HTERT RPE-1 (cell line): ENCODE measurements around the gene TTLL13.
"Not testable (repeated sequence)": the region's sequence is repeated elsewhere in the genome, so short reads cannot be mapped to it uniquely, and the experiment has no call there.

Experiments
- in situ Hi-C: fragments of 300-500 bp; cut with MboI; formaldehyde crosslinking; loops from 4 replicates; pipeline ENCODE4 v1.14.3; 2020; ENCODE audit warnings: low sequenced_read_pairs

Gene TTLL13

GRCh38 chr15:90271459-90272166 lies 22.3 kb downstream of the TTLL13 start:
- in situ Hi-C loops = no loop called here

GRCh38 chr15:90278467-90278866 lies 29.1 kb downstream of the TTLL13 start:
- in situ Hi-C loops = not testable (repeated sequence)

DNA sequence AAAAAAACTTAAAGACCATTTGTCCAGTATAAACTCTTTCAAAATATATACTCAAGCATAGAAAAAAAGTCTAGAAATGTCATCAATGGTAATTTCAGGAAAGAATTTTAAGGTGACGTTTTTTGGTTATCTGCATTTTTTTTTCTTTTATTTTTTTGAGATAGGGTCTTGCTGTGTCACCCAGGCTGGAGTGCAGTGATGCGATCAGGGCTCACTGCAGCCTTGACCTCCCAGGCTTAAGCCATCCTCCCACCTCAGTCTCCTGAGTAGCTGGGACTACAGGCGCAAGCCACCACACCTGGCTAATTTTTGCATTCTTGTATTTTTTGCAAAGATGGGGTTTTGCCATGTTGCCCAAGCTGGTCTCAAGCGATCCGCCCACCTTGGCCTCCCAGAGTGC lies 31.4 kb downstream of the TTLL13 start:
- in situ Hi-C loops = not testable (repeated sequence)

DNA sequence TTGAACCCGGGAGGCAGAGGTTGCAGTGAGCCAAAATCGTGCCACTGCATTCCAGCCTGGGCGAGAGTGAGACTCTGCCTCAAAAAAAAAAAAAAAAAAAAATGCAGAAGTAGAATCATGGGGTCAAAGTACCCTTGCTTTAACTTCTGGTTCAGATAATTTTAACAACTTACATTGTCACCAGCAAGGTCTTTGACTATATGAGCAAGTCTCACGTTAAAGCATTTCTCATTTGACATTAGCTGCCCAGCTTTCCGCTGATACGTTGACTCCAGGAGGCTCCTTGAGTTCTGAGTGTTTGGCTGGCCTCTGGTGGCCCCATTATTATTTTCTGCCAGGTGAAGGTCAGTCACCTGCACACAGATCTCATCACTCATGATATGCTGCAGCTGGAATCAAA lies 32.3 kb downstream of the TTLL13 start:
- in situ Hi-C loops = not testable (repeated sequence)

- in situ Hi-C loops = no loop called here
Measured at GRCh38 chr15:90286678-90287077, 37.3 kb downstream of the TTLL13 start.

GRCh38 chr15:90287101-90287500 lies 37.7 kb downstream of the TTLL13 start:
- in situ Hi-C loops = no loop called here

DNA sequence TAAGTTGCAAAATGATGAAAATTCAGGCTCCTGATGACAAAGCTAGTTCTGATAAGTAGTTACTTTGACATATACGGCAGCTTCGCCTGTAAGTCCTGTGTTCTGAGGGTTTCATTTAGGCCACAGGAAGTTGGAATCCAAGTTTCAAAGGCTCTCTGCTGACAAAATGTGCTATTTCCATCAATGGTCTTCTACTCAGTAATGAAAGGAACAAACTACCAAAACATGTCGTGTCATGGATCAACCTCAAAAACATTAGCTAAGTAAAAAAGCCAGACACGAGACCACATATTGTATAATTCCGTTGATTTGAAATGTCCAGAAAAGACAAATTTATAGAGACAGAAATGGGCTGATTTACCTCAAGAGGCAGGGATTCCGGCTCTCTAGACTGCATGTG lies 38.6 kb downstream of the TTLL13 start:
- in situ Hi-C loops = no loop called here

GRCh38 chr15:90291679-90292356 lies 42.5 kb downstream of the TTLL13 start:
- in situ Hi-C loops = no loop called here

DNA sequence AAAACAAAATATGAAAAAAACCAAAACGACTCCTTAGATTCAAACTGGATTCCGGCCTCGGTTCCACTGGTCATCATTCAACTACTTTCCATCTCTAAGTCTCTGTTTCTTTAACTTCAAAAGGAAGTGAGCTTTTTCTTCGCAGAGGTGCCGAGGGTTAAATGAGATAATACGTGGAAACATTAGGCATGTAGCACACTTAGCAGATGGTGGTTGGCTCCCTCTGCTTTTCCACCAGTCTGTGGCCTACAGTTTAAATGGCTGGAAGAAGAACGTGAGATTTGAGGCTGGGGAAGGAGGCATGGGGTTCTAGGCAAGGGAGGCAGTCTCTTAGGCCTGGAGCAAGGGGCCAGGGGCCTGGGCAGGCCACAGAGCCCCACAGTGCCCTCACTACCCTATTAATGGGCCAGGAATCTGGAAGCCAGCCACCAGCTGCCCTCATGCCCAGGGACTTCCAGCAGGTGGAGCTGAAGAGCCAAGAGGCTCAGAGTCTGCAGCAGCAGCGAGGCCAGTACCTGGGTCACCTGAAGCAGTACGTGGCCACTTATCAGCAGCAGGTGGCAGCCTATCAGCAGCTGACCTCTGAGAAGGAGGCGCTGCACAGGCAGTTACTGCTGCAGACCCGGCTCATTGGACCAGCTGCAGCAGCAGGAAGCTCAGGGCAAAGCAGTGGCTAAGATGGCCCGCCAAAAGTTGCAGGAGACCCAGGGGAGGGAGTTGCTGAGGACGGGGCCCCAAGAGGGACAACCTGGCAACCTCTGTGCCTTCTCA lies 43.9 kb downstream of the TTLL13 start:
- in situ Hi-C loops = not testable (repeated sequence)

- in situ Hi-C loops = no loop called here
Measured at GRCh38 chr15:90294159-90294558, 44.8 kb downstream of the TTLL13 start.

- in situ Hi-C loops = no loop called here
Measured at GRCh38 chr15:90294601-90295269, 45.4 kb downstream of the TTLL13 start.

- in situ Hi-C loops = no loop called here
Measured at GRCh38 chr15:90295270-90295648, 45.9 kb downstream of the TTLL13 start.

DNA sequence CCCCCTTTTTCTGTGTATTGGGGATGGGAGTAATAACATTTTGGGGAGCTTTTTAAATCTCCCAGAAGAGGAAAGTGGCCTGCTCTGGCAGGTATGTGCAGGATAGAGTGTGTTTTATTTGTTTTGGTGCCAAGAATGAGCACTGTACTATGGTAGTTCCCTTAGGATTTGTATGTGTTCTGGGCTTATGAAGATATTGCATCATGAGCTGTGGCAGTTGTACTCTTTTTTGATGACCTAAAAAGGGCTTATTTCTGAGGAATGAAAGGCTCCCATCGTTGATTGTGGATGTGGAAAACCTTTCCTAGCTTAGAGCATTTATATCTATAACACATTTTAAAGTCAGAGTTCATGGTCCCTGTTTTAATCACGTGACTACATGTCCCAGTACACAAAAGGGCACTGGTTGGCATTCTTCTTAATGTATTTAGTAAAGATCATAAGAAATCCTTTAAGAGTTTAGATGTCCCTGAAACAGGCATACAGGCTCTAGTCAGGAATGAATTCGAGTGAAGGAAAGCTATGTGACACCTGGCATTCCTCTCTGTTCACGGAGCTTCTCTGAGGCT lies 47.0 kb downstream of the TTLL13 start:
- in situ Hi-C loops = not testable (repeated sequence)

DNA sequence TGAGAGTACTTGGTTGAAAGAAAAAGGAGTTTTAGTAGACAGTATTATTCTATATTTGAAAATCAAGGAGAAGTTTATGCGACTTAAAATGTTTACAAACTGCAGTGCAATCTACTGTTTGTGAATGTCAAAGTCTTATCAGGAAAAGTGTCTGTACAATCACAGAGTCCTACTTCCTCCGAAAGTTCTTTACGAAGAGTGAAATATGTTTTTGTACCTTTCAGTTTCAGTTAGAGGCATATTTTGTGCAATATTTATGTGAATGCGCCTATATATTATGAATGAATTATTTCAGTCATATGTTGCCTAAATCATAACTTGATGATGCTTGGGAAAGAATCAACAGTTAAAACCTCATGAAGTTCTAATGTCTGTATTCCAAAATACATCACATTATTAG lies 47.7 kb downstream of the TTLL13 start:
- in situ Hi-C loops = no loop called here

- in situ Hi-C loops = no loop called here
Measured at GRCh38 chr15:90300541-90300940, 51.2 kb downstream of the TTLL13 start.

DNA sequence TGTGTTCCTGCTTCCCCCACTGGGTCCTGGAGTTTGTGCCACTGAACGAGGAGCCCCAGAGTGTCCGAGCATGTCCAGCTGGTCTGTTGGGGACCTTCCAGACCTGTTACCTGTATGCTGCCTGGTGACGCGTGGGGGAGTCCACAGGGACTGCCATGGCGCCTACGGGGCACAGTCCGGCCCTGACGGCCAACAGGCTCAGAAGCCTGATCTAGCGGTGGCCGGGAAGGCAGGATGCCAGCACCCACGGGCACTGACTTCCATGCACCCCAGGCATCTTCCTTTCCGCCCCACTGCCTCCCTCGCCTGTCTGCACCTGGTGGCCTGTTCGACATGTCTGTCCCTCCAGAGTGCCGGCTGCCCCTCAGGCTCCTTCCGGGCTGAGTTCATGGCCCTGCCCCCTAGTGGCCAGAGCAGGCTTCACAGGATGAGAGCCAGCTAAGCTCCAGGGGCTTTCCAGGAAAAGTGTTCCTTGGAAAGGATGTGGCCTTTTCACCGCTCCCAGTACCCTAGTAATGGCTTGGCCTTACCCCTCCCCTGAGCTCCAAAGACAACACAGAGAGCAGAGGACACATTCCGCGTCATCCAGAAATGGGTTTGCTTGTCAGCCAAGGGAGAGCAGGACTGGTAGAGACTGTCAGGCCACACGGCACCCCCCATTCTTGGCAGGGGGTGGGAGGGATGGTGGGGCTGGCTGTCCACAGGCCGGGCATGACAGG lies 51.8 kb downstream of the TTLL13 start:
- in situ Hi-C loops = no loop called here

DNA sequence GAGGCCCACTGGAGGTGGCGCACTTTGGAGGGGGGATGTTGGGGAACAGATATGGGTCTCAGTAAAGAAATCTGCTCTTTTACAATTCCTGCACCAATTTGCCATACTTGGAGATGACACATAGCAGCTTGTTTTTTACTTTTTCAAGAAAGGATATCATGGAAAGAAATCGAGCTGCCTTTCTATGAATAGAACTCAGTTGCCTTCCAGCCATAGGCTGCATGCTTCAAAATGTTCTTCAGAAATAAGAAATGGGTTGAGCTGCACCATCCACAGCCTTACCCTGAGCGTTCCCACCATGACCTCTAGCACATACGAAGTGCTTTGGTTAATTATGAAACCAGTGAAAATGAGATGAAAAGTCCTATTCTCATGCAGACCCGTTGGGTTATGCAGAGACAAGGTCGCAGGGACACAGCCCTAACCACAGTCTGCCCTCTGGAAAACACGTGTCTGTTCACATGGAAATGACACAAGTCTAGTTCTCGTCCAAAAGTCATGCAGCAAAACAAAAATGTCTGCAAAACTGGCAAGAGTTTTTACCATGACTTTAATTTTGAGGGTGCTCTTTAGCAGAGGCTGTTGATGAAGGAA lies 52.4 kb downstream of the TTLL13 start:
- in situ Hi-C loops = no loop called here

- in situ Hi-C loops = not testable (repeated sequence)
Measured at GRCh38 chr15:90305355-90305754, 56.0 kb downstream of the TTLL13 start.

GRCh38 chr15:90305932-90306331 lies 56.6 kb downstream of the TTLL13 start:
- in situ Hi-C loops = no loop called here

DNA sequence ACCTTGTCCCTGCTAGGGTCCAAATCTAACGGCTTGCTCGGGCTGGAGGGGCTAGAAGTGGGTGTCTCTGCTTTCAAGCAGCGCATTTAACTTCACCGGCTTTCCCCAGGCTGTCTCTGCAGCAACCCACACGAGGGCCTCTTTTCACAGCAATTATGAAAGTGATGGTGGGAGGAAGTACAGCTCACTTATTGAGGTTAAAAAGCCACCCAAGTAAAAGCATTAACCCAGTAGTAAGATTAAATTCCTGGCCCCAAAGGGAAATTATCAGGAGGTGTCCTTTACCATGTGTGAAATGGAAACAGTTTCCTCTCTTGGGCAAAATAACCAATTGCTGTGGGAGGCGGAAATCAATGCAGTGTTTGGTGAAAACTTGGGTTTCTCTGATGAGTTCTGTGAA lies 57.2 kb downstream of the TTLL13 start:
- in situ Hi-C loops = no loop called here
